GM12873 (cell line): Measurements from ENCODE around the gene SLC39A8.

Experiments
- CTCF ChIP-seq: IDR thresholded peaks from 2 replicates; pipeline ENCODE4 v1.5.1; 2012; ENCODE audit warnings: low read depth, mild to moderate bottlenecking, moderate library complexity, low read length, control low read depth; ENCODE audit not compliant: insufficient read depth; ENCODE audit errors: missing control alignments

Gene SLC39A8

GRCh38 chr4:102299354-102300107, 45.8 kb downstream of the SLC39A8 start:
- TF ChIP-seq CTCF: peak; percentile 81

- no peak for TF ChIP-seq CTCF
Measured at GRCh38 chr4:102298716-102299115, 46.6 kb downstream of the SLC39A8 start.

DNA sequence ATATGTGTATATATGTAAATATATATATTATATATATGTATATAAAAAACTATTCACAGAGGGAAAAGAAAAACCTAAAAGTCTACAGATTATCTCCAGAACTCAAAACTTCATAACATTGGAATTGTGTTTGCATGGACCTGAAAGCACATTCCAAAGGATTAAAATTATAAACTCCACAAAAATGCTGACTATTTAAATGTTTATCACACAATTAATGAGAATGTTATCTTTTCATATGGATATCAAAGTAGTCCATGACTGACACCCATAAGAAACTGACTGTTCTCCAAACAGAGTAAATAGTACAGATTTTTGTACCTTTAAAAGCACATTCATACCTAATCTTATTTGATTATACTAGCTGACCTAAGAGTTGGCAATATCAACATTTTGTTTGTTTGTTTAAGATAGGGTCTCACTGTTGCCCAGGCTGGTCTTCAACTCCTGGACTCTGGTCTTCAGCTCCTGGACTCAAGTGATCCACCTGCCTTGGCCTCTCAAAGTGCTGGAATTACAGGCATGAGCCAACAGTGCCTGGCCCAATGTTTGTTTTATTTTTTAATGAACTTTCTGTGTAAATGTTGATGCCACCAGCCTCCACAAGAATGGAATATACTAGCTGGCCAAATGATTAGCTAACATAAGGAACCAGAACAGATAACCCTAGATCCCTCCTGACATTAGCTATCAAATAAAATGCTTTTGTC, 50.0 kb downstream of the SLC39A8 start:
- TF ChIP-seq CTCF: no peak

DNA sequence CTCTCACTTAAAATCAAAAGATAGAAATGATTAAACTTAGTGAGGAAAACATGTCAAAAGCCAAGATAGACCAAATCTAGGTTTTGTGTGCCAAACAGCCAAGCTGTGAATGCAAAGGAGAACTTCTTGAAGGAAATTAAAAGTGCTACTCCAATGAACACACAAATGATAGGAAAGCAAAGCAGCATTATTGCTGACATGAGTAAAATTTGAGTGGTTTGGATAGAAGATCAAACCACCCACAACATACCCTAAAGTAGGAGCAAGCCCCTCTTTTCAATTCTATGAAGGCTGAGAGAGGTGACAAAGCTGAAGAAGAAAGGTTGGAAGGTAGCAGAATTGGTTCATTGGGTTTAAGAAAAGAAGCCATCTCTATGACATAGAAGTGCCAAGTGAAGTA, 56.8 kb downstream of the SLC39A8 start:
- no peak for TF ChIP-seq CTCF

- TF ChIP-seq CTCF: no peak
Measured at GRCh38 chr4:102285831-102286230, 59.5 kb downstream of the SLC39A8 start.

GRCh38 chr4:102281171-102281839, 64.0 kb downstream of the SLC39A8 start:
- no peak for TF ChIP-seq CTCF

- TF ChIP-seq CTCF: no peak
Measured at GRCh38 chr4:102272318-102272717, 73.0 kb downstream of the SLC39A8 start.
